ENCODE results near the gene LIN37. TPM values are rescaled to one million over a fixed set of nuclear protein-coding genes. Genes with fewer than 3 reads are reported as not detected.

Gene LIN37
- total RNA-seq, 1 experiment from 2014 or later = 10.1 TPM

DNA sequence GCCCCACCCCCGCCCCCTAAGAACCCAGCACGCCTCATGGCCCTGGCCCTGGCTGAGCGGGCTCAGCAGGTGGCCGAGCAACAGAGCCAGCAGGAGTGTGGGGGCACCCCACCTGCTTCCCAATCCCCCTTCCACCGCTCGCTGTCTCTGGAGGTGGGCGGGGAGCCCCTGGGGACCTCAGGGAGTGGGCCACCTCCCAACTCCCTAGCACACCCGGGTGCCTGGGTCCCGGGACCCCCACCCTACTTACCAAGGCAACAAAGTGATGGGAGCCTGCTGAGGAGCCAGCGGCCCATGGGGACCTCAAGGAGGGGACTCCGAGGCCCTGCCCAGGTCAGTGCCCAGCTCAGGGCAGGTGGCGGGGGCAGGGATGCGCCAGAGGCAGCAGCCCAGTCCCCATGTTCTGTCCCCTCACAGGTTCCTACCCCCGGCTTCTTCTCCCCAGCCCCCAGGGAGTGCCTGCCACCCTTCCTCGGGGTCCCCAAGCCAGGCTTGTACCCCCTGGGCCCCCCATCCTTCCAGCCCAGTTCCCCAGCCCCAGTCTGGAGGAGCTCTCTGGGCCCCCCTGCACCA lies 38.9 kb downstream of the LIN37 start:
- intact Hi-C loops (cut with micrococcal nuclease) = no loop called here
- no peaks in the 10 kb centered on the region for H3K9me2 ChIP-seq (ENCODE audit: insufficient read depth)
- H3K27ac ChIP-seq (ENCODE audit: low read depth, low read length) = no peak overlapping the region
- TF ChIP-seq ZFX (IDR thresholded peaks at IDR 0.05) (no peak), YY1 (IDR thresholded peaks at IDR 0.05; ENCODE audit: extremely low read depth, insufficient replicate concordance, low read depth, low read length) (no peak), EGR1 (IDR thresholded peaks at IDR 0.05; ENCODE audit: low read depth) (no peak), ELF1 (IDR thresholded peaks at IDR 0.05; ENCODE audit: borderline replicate concordance, low read depth) (no peak), RAD21 (IDR thresholded peaks at IDR 0.05; ENCODE audit: low read depth) (no peak), EZH2 (IDR thresholded peaks at IDR 0.05) (no peak), POLR2AphosphoS5 (IDR thresholded peaks at IDR 0.05; ENCODE audit: low read depth, low read length) (no peak), CBX3 (IDR thresholded peaks at IDR 0.05; ENCODE audit: low read depth) (no peak), SP1 (IDR thresholded peaks at IDR 0.05; ENCODE audit: low read depth) (no peak), FOSL1 (IDR thresholded peaks at IDR 0.05; ENCODE audit: low read depth) (no peak), TCF7L2 (IDR thresholded peaks at IDR 0.05; ENCODE audit: borderline replicate concordance, extremely low read depth, insufficient read depth, insufficient read length) (no peak), SRF (IDR thresholded peaks at IDR 0.05; ENCODE audit: low read depth) (no peak), ZNF274 (IDR thresholded peaks at IDR 0.05; ENCODE audit: low read depth, low read length) (no peak)
- TF ChIP-seq, protein P1, sequence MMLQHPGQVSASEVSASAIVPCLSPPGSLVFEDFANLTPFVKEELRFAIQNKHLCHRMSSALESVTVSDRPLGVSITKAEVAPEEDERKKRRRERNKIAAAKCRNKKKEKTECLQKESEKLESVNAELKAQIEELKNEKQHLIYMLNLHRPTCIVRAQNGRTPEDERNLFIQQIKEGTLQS (IDR thresholded peaks at IDR 0.05) = no peak
- no peaks in the 10 kb centered on the region for H3K9me3 ChIP-seq (ENCODE audit: control insufficient read depth in 1 of 2, insufficient read depth in 1 of 2, low read depth in 1 of 2, low read length in 2 of 2)
- H4K20me1 ChIP-seq (ENCODE audit: insufficient read depth) = no peaks in the 10 kb centered on the region
- no peak overlapping the region for H3K9ac ChIP-seq (ENCODE audit: low read length)
- ChIA-PET POLR2A (interaction anchor here (1.0 kb wide), 1 partner anchor 39 kb away, joined by 3 read pairs; the partner anchor contains the start of gene LIN37), CTCF (no interaction called here), RAD21 (ENCODE audit: low non-redundant PET in 1 of 2, low total read pairs in 2 of 2, uncharacterized antibody in 2 of 2, unreplicated experiment in 2 of 2) (no interaction called here)
- 0 out of 4 replicates have a peak, but pooled peaks cover 0 to 2% of the 10 kb centered on the region in 2 experiments for H3K36me3 ChIP-seq (ENCODE audit: control insufficient read depth in 1 of 2, insufficient read depth in 2 of 2, low read length in 2 of 2)
- no peak for ATAC-seq
- H3K4me2 ChIP-seq (ENCODE audit: low read length) = no peak overlapping the region
- no peak overlapping the region for H3K4me3 ChIP-seq (replicated peaks in 1 of 2; ENCODE audit: low read depth in 1 of 2, low read length in 2 of 2)
- H3K27me3 ChIP-seq (ENCODE audit: insufficient read depth, low read length) = no peaks in the 10 kb centered on the region
- no peak for DNase-seq (ENCODE audit: low read depth, low spot score)
- H3K4me1 ChIP-seq (ENCODE audit: control insufficient read depth in 1 of 2, insufficient read depth in 2 of 2, low read length in 2 of 2) = no peaks in the 10 kb centered on the region
- H3K79me2 ChIP-seq (ENCODE audit: insufficient read depth, low read length) = no peaks in the 10 kb centered on the region
- no peak overlapping the region for H2AFZ ChIP-seq (ENCODE audit: low read depth, low read length, poor library complexity, severe bottlenecking)
- no TSS peak for BruUV-seq (replicated peaks)

Measured in HCT116 (cell line).